HCT116 (cell line): ENCODE results near the gene DAPK1. TPM values are rescaled to one million over a fixed set of nuclear protein-coding genes. Genes with fewer than 3 reads are reported as not detected.

ENCODE experiments used
- ATAC-seq: fragments of 200-7000 bp; cut with Tn5 transposase; 2 replicates; pipeline ENCODE4 v1.9.1; 2020; ENCODE audit warnings: mild to moderate bottlenecking, moderate library complexity
- BruUV-seq: library from RNA; stranded (reverse); fragments of 400-500 nt; replicated peaks from 2 replicates; lab custom pipeline; 2021; lab: Mats Ljungman, UMichigan
- CTCF ChIA-PET: fragments of 300-600 bp; sonication (Branson Sonifier 250); formaldehyde crosslinking; loops from one replicate; lab custom pipeline; 2021; ENCODE audit warnings: antibody characterized with exemption; lab: Charles Lee
- POLR2A ChIA-PET: fragments of 300-600, 350-600 bp; sonication (Branson Sonifier 250); formaldehyde crosslinking; loops from one replicate; lab custom pipeline; 2021; ENCODE audit warnings: antibody characterized with exemption; lab: Charles Lee
- RAD21 ChIA-PET, 2 experiments: fragments of 300-600 bp; sonication (Branson Sonifier 250); formaldehyde crosslinking; loops; one replicate each; lab custom pipeline; 2023; ENCODE audit warnings: low total read pairs in 2 of 2; ENCODE audit not compliant: uncharacterized antibody in 2 of 2, unreplicated experiment in 2 of 2, low non-redundant PET in 1 of 2; lab: Charles Lee
- DNase-seq: peaks from one replicate; pipeline ENCODE4 v3.0.0-alpha.2; 2010; ENCODE audit warnings: low read depth, low spot score
- H2AFZ ChIP-seq: fragments of 200-600 bp; shearing (Covaris generic), sonication (generic); 2 replicates; pipeline ENCODE4 v1.6.1; 2017; ENCODE audit warnings: low read depth, mixed run types, mixed read lengths, antibody characterized with exemption, low read length; ENCODE audit not compliant: poor library complexity, severe bottlenecking
- H3K27ac ChIP-seq: 2 replicates; pipeline ENCODE4 v1.5.1; 2012; ENCODE audit warnings: low read depth, low read length
- H3K27me3 ChIP-seq: fragments of 200-600 bp; sonication (generic); 2 replicates; pipeline ENCODE4 v1.6.1; 2016; ENCODE audit warnings: mixed run types, low read length, mixed read lengths; ENCODE audit not compliant: insufficient read depth
- H3K36me3 ChIP-seq, 2 experiments: fragments of 200-500 bp in 1 of 2; fragments of 200-600 bp in 1 of 2; sonication (Bioruptor generic) in 1 of 2; sonication (generic) in 1 of 2; 2 replicates each; pipeline versions ENCODE4 v1.5.1 to v1.6.1; 2014 to 2016; ENCODE audit warnings: low read length in 2 of 2, inconsistent platforms in 1 of 2, mixed read lengths in 1 of 2, mixed run types in 1 of 2; ENCODE audit not compliant: insufficient read depth in 2 of 2, control insufficient read depth in 1 of 2
- H3K4me1 ChIP-seq, 2 experiments: fragments of 200-600 bp in 1 of 2; sonication (generic) in 1 of 2; 2 replicates each; pipeline versions ENCODE4 v1.5.1 to v1.6.1; 2012 to 2017; ENCODE audit warnings: low read length in 2 of 2, inconsistent platforms in 1 of 2, mild to moderate bottlenecking in 1 of 2, mixed read lengths in 1 of 2, mixed run types in 1 of 2, moderate library complexity in 1 of 2; ENCODE audit not compliant: insufficient read depth in 2 of 2, control insufficient read depth in 1 of 2
- H3K4me2 ChIP-seq: fragments of 200-600 bp; sonication (generic); 2 replicates; pipeline ENCODE4 v1.6.1; 2017; ENCODE audit warnings: mixed run types, low read length, mixed read lengths
- H3K4me3 ChIP-seq, 2 experiments: fragments of 200-600 bp in 1 of 2; sonication (generic) in 1 of 2; replicated peaks in 1 of 2; 2 replicates each; pipeline ENCODE4 v1.5.1; 2011 to 2016; ENCODE audit warnings: low read length in 2 of 2, control low read depth in 1 of 2, low read depth in 1 of 2, mild to moderate bottlenecking in 1 of 2, mixed read lengths in 1 of 2, mixed run types in 1 of 2
- H3K79me2 ChIP-seq: fragments of 200-600 bp; sonication (generic); 2 replicates; pipeline ENCODE4 v1.6.1; 2017; ENCODE audit warnings: mild to moderate bottlenecking, mixed run types, low read length, moderate library complexity, mixed read lengths; ENCODE audit not compliant: insufficient read depth
- H3K9ac ChIP-seq: fragments of 200-600 bp; sonication (generic); 2 replicates; pipeline ENCODE4 v1.6.1; 2016; ENCODE audit warnings: low read length, mixed read lengths
- H3K9me2 ChIP-seq: fragments of 200-600 bp; sonication (generic), shearing (Covaris generic); 2 replicates; pipeline ENCODE4 v1.6.1; 2017; ENCODE audit warnings: mixed run types, mild to moderate bottlenecking, moderate library complexity; ENCODE audit not compliant: insufficient read depth
- H3K9me3 ChIP-seq, 2 experiments: fragments of 200-500 bp in 1 of 2; fragments of 200-600 bp in 1 of 2; sonication (Bioruptor generic) in 1 of 2; sonication (generic) in 1 of 2; 2 replicates each; pipeline ENCODE4 v1.6.1; 2014 to 2017; ENCODE audit warnings: low read length in 2 of 2, mixed read lengths in 2 of 2, inconsistent platforms in 1 of 2, low read depth in 1 of 2, mild to moderate bottlenecking in 1 of 2, mixed run types in 1 of 2, moderate library complexity in 1 of 2; ENCODE audit not compliant: control insufficient read depth in 1 of 2, insufficient read depth in 1 of 2
- H4K20me1 ChIP-seq: fragments of 200-600 bp; sonication (generic), shearing (Covaris generic); 2 replicates; pipeline ENCODE4 v1.6.1; 2017; ENCODE audit warnings: mixed run types, mild to moderate bottlenecking, moderate library complexity; ENCODE audit not compliant: insufficient read depth
- CEBPB ChIP-seq: IDR thresholded peaks from 2 replicates; pipeline ENCODE4 v1.6.1; 2012; ENCODE audit warnings: low read depth
- EGR1 ChIP-seq: IDR thresholded peaks from 2 replicates; pipeline ENCODE4 v1.6.1; 2012; ENCODE audit warnings: low read depth
- ELF1 ChIP-seq: IDR thresholded peaks from 2 replicates; pipeline ENCODE4 v1.6.1; 2012; ENCODE audit warnings: low read depth, borderline replicate concordance
- EZH2 ChIP-seq: fragments of 200-600 bp; sonication (generic); IDR thresholded peaks from 2 replicates; pipeline ENCODE4 v1.6.1; 2017; ENCODE audit warnings: antibody characterized with exemption, mixed run types
- FOSL1 ChIP-seq: IDR thresholded peaks from 2 replicates; pipeline ENCODE4 v1.6.1; 2012; ENCODE audit warnings: low read depth
- JUND ChIP-seq: IDR thresholded peaks from 2 replicates; pipeline ENCODE4 v1.6.1; 2012
- POLR2A ChIP-seq: IDR thresholded peaks from 2 replicates; pipeline ENCODE4 v1.7.0; 2011; ENCODE audit warnings: borderline replicate concordance; ENCODE audit not compliant: insufficient read depth, insufficient read length; ENCODE audit errors: extremely low read depth
- SIN3A ChIP-seq: IDR thresholded peaks from 2 replicates; pipeline ENCODE4 v1.6.1; 2012; ENCODE audit warnings: low read depth
- TCF7L2 ChIP-seq: IDR thresholded peaks from 2 replicates; pipeline ENCODE4 v1.7.0; 2011; ENCODE audit warnings: borderline replicate concordance, inconsistent platforms; ENCODE audit not compliant: insufficient read depth, insufficient read length; ENCODE audit errors: extremely low read depth
- intact Hi-C: fragments of 100-400 bp; cut with micrococcal nuclease; formaldehyde crosslinking; loops from 2 replicates; pipeline ENCODE4 v1.10.0; 2022
- total RNA-seq: library from RNA; stranded (reverse); gene quantifications from one replicate; pipeline ENCODE4 v1.2.1, GENCODE V29; 2021; ENCODE audit not compliant: unreplicated experiment
- TF ChIP-seq, protein P1 (sequence below): IDR thresholded peaks from 2 replicates; pipeline ENCODE4 v1.6.1; 2012
- TF ChIP-seq, protein P2 (sequence below), 3 experiments: fragments of 200-600 bp in 1 of 3; sonication (generic) in 1 of 3; IDR thresholded peaks in 2 of 3; conservative IDR thresholded peaks in 1 of 3; 2 replicates each; pipeline ENCODE4 v1.5.1; 2012 to 2017; ENCODE audit warnings: low read depth in 2 of 3, low read length in 2 of 3, antibody characterized with exemption in 1 of 3, borderline replicate concordance in 1 of 3, control low read depth in 1 of 3, mild to moderate bottlenecking in 1 of 3, mixed read lengths in 1 of 3, mixed run types in 1 of 3, moderate library complexity in 1 of 3; ENCODE audit not compliant: insufficient read depth in 1 of 3
- TF ChIP-seq, protein P3 (sequence below): IDR thresholded peaks from 2 replicates; pipeline ENCODE4 v1.6.1; 2011; ENCODE audit warnings: mild to moderate bottlenecking, low read length, moderate library complexity; ENCODE audit not compliant: insufficient replicate concordance; ENCODE audit errors: extremely low read depth

DAPK1 gene
- total RNA-seq, 1 experiment from 2014 or later, result 5.6 TPM

GRCh38 chr9:87592554-87593358 is 95.1 kb downstream of the DAPK1 start:
- no peak overlapping the region for H3K4me2 ChIP-seq
- no peaks in the 10 kb centered on the region for H3K79me2 ChIP-seq
- no peak overlapping the region for H3K27ac ChIP-seq
- DNase-seq (no peak), ATAC-seq (no peak)
- RAD21 ChIA-PET, result no interaction called here
- no peaks in the 10 kb centered on the region for H3K4me1 ChIP-seq
- no peak overlapping the region for H2AFZ ChIP-seq
- CTCF ChIA-PET, result no interaction called here
- H3K36me3 ChIP-seq, result no peaks in the 10 kb centered on the region
- H3K9me2 ChIP-seq, result no peaks in the 10 kb centered on the region
- H3K9me3 ChIP-seq, result no peaks in the 10 kb centered on the region
- no peak overlapping the region for H3K4me3 ChIP-seq
- POLR2A ChIA-PET, result no interaction called here
- no peaks in the 10 kb centered on the region for H4K20me1 ChIP-seq
- H3K27me3 ChIP-seq, result no peaks in the 10 kb centered on the region
- TF ChIP-seq FOSL1 (no peak), ELF1 (no peak), SIN3A (no peak), EGR1 (no peak), TCF7L2 (no peak), EZH2 (no peak), JUND (no peak), POLR2A (no peak), CEBPB (no peak)
- TF ChIP-seq, protein P1, sequence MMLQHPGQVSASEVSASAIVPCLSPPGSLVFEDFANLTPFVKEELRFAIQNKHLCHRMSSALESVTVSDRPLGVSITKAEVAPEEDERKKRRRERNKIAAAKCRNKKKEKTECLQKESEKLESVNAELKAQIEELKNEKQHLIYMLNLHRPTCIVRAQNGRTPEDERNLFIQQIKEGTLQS, result no peak
- TF ChIP-seq, protein P2, sequence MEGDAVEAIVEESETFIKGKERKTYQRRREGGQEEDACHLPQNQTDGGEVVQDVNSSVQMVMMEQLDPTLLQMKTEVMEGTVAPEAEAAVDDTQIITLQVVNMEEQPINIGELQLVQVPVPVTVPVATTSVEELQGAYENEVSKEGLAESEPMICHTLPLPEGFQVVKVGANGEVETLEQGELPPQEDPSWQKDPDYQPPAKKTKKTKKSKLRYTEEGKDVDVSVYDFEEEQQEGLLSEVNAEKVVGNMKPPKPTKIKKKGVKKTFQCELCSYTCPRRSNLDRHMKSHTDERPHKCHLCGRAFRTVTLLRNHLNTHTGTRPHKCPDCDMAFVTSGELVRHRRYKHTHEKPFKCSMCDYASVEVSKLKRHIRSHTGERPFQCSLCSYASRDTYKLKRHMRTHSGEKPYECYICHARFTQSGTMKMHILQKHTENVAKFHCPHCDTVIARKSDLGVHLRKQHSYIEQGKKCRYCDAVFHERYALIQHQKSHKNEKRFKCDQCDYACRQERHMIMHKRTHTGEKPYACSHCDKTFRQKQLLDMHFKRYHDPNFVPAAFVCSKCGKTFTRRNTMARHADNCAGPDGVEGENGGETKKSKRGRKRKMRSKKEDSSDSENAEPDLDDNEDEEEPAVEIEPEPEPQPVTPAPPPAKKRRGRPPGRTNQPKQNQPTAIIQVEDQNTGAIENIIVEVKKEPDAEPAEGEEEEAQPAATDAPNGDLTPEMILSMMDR (IDR thresholded peaks at IDR 0.05 in 2 of 3, conservative IDR thresholded peaks at IDR 0.05 in 1 of 3; ENCODE audit: borderline replicate concordance in 1 of 3, insufficient read depth in 1 of 3, low read depth in 2 of 3, low read length in 2 of 3), result no peak
- TF ChIP-seq, protein P3, sequence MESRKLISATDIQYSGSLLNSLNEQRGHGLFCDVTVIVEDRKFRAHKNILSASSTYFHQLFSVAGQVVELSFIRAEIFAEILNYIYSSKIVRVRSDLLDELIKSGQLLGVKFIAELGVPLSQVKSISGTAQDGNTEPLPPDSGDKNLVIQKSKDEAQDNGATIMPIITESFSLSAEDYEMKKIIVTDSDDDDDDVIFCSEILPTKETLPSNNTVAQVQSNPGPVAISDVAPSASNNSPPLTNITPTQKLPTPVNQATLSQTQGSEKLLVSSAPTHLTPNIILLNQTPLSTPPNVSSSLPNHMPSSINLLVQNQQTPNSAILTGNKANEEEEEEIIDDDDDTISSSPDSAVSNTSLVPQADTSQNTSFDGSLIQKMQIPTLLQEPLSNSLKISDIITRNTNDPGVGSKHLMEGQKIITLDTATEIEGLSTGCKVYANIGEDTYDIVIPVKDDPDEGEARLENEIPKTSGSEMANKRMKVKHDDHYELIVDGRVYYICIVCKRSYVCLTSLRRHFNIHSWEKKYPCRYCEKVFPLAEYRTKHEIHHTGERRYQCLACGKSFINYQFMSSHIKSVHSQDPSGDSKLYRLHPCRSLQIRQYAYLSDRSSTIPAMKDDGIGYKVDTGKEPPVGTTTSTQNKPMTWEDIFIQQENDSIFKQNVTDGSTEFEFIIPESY, result no peak
- TF ChIP-seq, all 23 proteins: peak for 0
- H3K9ac ChIP-seq, result no peak overlapping the region
- BruUV-seq, result no TSS peak
- intact Hi-C loops, result no loop called here
